BE2C (cell line): ENCODE data around the gene NFIX.

Experiments
- DNase-seq: peaks from one replicate; pipeline ENCODE4 v3.0.0-alpha.2; 2020
- H3K27me3 ChIP-seq: fragments of 250-450 bp; sonication (Bioruptor Pico); 2 replicates; pipeline ENCODE4 v1.5.1; 2020; ENCODE audit warnings: mild to moderate bottlenecking
- H3K36me3 ChIP-seq: fragments of 250-450 bp; sonication (Bioruptor Pico); 2 replicates; pipeline ENCODE4 v1.5.1; 2020; ENCODE audit warnings: mild to moderate bottlenecking
- H3K4me1 ChIP-seq: fragments of 250-450 bp; sonication (Bioruptor Pico); 2 replicates; pipeline ENCODE4 v1.5.1; 2020
- H3K4me3 ChIP-seq: 2 replicates; pipeline ENCODE4 v1.5.1; 2011; ENCODE audit warnings: low read depth, low read length
- H3K9me3 ChIP-seq: fragments of 250-450 bp; sonication (Bioruptor Pico); 2 replicates; pipeline ENCODE4 v1.5.1; 2020
- TF ChIP-seq, protein P1 (sequence below): IDR thresholded peaks from 2 replicates; pipeline ENCODE4 v1.5.1; 2012; ENCODE audit warnings: mild to moderate bottlenecking, low read depth, low read length

NFIX gene

DNA sequence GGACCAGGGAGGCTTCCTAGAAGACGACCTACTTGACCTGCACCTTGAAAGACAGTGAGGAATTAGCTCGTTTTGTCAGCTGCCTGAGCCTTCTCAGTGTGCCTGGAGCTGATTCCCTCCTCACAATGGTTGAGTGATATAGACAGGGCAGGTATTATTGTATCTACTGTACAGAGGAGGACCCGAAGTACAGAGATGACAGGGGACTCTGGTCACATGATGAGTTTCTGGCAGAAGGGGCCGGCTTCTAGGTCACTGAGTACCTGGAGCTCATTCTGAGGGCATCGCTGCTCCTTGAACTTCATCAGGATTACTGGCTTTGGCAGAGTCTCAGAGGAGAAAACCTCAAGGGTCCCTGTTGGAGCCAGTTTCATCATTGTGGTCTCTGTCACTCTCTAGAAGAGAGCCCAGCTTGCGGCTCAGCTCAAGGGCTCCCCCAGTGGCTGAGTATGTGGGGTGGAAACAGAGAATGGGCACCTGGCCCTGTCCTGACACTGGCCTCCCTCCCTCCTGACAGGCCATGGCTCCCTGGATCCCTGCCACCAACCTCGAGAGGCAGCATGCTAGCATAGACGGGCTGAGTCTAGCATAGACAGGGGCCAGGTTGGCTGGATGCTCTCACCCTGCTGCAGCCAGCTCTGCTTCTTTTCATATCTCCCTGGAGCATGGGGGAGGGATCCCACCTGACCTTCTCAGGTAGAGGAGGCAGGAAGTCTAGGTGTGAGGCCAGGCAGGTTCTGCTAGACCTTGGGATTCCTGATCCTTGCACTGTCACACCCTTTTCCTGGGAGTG is 38.7 kb downstream of the NFIX start:
- no peaks in the 10 kb centered on the region for H3K9me3 ChIP-seq
- TF ChIP-seq, protein P1, sequence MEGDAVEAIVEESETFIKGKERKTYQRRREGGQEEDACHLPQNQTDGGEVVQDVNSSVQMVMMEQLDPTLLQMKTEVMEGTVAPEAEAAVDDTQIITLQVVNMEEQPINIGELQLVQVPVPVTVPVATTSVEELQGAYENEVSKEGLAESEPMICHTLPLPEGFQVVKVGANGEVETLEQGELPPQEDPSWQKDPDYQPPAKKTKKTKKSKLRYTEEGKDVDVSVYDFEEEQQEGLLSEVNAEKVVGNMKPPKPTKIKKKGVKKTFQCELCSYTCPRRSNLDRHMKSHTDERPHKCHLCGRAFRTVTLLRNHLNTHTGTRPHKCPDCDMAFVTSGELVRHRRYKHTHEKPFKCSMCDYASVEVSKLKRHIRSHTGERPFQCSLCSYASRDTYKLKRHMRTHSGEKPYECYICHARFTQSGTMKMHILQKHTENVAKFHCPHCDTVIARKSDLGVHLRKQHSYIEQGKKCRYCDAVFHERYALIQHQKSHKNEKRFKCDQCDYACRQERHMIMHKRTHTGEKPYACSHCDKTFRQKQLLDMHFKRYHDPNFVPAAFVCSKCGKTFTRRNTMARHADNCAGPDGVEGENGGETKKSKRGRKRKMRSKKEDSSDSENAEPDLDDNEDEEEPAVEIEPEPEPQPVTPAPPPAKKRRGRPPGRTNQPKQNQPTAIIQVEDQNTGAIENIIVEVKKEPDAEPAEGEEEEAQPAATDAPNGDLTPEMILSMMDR: peak; percentile 90
- DNase-seq: peak; percentile 79
- peaks cover 4% of the 10 kb centered on the region; the same call in 1 of the 2 replicates for H3K36me3 ChIP-seq
- no peaks in the 10 kb centered on the region for H3K27me3 ChIP-seq
- H3K4me3 ChIP-seq: no peak overlapping the region
- peaks cover 17% of the 10 kb centered on the region for H3K4me1 ChIP-seq

DNA sequence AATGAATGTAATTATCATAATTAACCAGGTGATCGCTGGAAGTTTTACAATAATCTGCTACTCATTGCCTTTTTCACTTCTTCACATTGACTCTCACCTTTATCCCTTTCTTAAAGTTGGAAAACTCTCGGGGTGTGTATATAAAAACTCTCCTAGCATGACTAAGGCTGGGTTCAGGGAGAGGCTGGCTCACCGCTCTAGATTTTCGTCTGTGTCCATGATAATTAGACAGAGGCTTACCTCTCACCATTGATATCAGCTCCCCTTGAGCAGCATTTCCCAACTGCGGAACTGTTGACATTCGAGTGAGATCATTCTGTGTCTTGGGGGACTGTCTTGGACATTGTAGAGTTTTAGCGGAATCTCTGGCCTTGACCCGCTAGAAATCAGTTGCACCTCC is 39.4 kb downstream of the NFIX start:
- no peak overlapping the region for H3K4me3 ChIP-seq
- TF ChIP-seq, protein P1: no peak
- DNase-seq: no peak
- no peaks in the 10 kb centered on the region for H3K9me3 ChIP-seq
- H3K36me3 ChIP-seq: peaks cover under 1% of the 10 kb centered on the region; the same call in 1 of the 2 replicates
- no peaks in the 10 kb centered on the region for H3K27me3 ChIP-seq
- H3K4me1 ChIP-seq: peaks cover 21% of the 10 kb centered on the region

DNA sequence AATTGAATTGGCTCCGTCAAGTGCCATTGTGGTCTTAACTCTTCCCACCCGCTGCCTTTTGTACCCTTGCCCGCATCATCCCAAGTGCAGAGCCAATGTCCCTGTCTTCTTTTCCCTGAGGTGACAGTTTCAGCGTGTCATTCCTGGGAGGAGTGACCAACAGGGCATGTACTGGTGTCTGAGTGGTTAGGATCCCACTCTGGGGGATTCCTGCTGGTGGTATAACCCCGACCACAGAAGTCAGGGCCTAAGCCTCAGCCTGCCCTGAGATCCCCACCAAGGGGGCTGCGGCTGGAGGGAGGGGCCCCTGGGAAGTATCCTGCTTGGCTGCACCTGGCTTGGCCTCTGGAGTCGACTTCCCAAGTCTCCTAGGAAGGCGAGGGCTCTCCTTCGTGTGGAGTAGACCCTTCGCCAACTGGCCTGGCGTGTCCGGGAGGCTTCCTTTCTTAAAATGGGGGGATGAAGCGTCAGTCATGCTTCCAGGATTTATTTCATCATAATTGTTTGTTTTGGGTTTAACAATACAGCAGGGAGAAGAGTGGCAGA is 40.6 kb downstream of the NFIX start:
- Histone ChIP-seq H3K9me3 (no peaks in the 10 kb centered on the region), H3K36me3 (no peaks in the 10 kb centered on the region), H3K27me3 (no peaks in the 10 kb centered on the region), H3K4me3 (no peak overlapping the region), H3K4me1 (peaks cover 22% of the 10 kb centered on the region)
- TF ChIP-seq, protein P1: no peak
- DNase-seq: no peak

DNA sequence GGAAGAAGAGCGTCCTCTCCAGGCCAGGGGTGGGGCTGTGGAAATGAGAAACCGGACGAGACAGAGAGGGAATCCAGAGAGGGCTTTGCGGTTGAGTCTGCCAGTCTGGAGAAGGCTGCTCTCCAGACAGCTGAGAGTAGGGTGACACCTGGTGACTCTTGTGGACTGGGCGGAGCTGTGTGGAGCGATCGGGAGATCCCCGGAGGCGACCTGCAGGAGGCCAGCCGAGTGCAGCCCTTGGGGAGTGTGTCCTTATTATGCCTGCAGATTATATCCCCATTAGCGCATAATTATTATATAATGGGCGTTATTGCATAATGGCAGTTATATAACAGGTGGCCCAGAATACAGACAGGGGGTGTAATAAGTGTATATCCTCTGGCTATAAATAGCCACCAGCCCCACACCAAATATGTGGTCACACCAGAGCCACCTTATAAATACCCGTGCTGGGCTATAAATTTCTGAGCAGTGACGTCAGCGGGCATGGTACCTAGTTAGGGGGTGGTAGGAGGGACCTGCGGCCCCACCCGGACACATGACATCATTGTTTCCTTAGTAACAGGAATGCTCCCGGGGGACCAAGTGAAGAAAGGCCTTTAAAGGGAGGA is 41.2 kb downstream of the NFIX start:
- no peaks in the 10 kb centered on the region for H3K36me3 ChIP-seq
- TF ChIP-seq, protein P1: peak; percentile 29; the same call in 1 of the 2 replicates
- peaks cover 22% of the 10 kb centered on the region for H3K4me1 ChIP-seq
- H3K27me3 ChIP-seq: no peaks in the 10 kb centered on the region
- no peaks in the 10 kb centered on the region for H3K9me3 ChIP-seq
- H3K4me3 ChIP-seq: no peak overlapping the region; the same call in 1 of the 2 replicates
- peak; percentile 80 for DNase-seq

DNA sequence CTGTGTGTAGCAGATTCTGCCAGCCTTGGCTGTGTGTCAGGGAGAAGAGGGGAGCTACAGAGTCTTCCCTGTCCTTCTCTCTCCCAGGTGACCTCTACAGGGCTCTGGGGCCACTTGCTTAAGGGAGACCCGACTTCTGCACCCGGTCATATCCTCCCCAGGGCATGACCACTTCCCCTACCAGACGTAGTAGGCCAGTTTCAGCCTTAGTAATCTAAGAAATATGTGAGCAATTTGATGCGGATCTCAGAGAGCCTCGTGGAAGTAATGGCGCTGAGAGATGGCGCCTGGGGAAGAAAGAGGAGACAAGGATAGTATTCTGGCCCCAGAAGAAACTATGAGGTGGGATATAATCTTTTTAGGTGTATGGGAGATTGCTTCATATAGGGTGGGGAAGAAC is 41.9 kb downstream of the NFIX start:
- no peak for DNase-seq
- Histone ChIP-seq H3K9me3 (no peaks in the 10 kb centered on the region), H3K27me3 (no peaks in the 10 kb centered on the region), H3K36me3 (no peaks in the 10 kb centered on the region), H3K4me3 (no peak overlapping the region), H3K4me1 (peaks cover 22% of the 10 kb centered on the region)
- TF ChIP-seq, protein P1: no peak

DNA sequence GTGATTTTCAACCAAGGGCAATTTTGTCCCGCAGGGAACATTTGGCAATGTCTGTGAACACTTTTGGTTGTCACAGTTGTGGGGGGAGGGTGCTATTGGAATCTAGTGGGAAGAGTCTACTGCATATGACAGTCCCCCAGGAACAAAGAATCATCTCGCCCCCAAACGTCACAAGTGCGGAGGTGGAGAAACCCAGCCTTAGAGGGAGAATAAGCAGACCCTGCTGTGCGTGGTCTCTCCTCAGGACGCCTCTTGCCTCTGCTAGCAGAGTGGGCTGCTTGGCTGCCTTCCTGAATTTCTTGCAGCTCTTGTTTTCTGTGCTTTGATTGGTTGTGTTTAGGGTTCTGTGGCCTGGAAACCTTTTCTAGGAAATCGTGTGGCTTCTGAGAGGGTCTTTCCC is 42.5 kb downstream of the NFIX start:
- Histone ChIP-seq H3K36me3 (no peaks in the 10 kb centered on the region), H3K9me3 (no peaks in the 10 kb centered on the region), H3K27me3 (no peaks in the 10 kb centered on the region), H3K4me3 (no peak overlapping the region), H3K4me1 (peaks cover 22% of the 10 kb centered on the region)
- TF ChIP-seq, protein P1: no peak
- no peak for DNase-seq
